ENCODE results near the gene TAB3.
"Not testable (repeated sequence)": the region's sequence is repeated elsewhere in the genome, so short reads cannot be mapped to it uniquely, and the experiment has no call there.

TAB3 gene

DNA sequence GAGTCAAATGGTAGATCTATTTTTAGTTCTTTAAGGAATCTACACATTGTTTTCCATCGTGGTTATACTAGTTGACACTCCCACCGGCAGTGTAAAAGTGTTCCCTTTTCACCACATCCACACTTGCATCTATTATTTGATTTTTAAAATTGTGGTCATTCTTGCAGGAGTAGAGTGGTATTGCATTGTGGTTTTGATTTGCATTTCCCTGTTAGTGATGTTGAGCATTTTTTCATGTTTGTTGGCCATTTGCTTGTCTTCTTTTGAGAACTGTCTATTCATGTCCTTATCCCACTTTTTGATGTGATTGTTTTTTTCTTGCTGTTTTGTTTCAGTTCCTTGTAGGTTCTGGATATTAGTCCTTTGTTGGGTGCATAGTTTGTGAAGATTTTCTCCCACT is 70.0 kb downstream of the TAB3 start:
- no peak for DNase-seq (ENCODE audit: low spot score)

GRCh38 chrX:30816079-30816478 is 73.0 kb downstream of the TAB3 start:
- DNase-seq (ENCODE audit: low spot score) = no peak

GRCh38 chrX:30814978-30815377 is 74.1 kb downstream of the TAB3 start:
- no peak for DNase-seq (ENCODE audit: low spot score)

GRCh38 chrX:30812326-30812725 is 76.7 kb downstream of the TAB3 start:
- DNase-seq (ENCODE audit: low spot score) = no peak

DNA sequence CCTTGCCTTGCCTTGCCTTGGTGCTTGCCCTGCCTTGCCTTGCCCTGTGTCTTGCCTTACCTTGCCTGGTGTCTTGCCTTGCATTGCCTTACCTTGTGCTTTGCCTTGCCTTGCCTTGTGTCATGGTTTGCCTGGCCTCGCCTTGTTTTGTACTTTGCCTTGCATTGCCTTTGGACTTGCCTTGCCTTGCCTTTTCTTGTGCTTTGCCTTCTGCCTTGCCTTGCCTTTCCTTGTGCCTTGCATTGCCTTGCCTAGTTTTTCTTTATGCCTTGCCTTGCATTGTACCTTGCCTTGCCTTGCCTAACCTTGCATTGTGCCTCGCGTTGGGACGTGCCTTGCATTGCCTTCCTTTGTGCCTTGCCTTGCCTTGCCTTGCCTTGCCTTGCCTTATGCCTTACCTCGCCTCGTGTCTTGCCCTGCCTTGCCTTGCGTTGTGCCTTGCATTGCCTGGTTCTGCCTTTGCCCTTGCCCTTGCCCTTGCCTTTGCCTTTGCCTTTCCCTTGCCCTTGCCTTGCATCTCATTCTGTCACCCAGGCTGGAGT is 82.8 kb downstream of the TAB3 start:
- no peak for DNase-seq (ENCODE audit: low spot score)

- no peak for DNase-seq (ENCODE audit: low spot score)
Observed at GRCh38 chrX:30804462-30804861, 84.6 kb downstream of the TAB3 start.

DNA sequence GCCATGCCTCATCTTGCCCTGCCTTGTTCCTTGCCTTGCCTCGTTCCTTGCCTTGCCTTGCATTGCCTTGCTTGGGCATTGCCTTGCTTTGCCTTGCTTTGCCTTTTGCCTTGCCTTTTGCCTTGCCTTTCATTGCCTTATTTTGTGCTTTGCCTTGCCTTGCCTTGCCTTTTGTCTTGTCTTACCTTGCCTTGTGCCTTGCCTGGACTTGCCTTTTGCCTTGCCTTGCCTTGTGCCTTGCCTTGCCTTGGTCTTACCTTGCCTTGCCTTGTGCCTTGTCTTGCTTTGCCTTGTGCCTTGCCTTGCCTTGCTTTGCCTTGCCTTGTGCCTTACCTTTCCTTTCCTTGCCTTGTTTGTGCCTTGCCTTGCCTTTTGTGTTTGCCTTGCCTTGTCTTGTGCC is 88.2 kb downstream of the TAB3 start:
- DNase-seq (ENCODE audit: low spot score) = no peak

DNA sequence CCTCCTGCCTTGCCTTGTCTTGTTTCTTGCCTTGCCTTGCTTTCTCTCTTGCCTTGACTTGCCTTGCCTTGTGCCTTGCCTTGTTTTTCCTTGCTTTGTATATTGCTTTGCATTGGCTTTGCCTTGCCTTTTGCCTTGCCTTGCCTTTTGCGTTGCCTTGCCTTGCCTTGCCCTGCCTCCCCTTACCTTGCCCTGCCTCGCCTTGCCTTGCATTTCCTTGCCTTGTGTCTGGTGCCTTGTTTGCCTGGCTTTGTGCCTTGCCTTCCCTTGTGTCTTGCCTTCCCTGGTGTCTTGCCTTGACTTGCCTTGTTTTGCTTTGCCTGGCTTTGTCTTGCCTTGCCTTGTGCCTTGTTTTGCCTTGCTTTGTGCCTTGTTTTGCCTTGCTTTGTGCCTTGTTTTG is 89.7 kb downstream of the TAB3 start:
- no peak for DNase-seq (ENCODE audit: low spot score)

GRCh38 chrX:30798810-30799209 is 90.2 kb downstream of the TAB3 start:
- no peak for DNase-seq (ENCODE audit: low spot score)

DNA sequence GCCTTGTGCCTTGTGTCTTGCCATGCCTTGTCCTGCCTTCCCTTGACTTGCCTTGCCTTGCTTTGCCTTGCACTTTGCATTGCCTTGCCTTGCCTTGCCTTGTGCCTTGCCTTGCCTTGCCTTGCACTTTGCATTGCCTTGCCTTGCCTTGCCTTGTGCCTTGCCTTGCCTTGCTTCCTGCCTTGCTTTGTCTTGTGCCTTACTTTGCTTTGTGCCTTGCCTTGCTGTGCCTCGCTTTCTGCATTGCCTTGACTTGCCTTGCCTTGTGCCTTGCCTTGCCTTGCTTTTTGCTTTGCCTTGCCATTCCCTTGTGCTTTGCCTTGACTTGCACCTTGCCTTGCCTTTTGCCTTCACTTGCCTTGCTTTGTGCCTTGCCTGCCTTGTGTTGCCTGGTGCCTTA is 91.8 kb downstream of the TAB3 start:
- DNase-seq (ENCODE audit: low spot score) = not testable (repeated sequence)

- DNase-seq (ENCODE audit: low spot score) = peak; percentile 32
Observed at GRCh38 chrX:30795981-30796958, 92.8 kb downstream of the TAB3 start.

- DNase-seq (ENCODE audit: low spot score) = no peak
Observed at GRCh38 chrX:30794497-30794896, 94.6 kb downstream of the TAB3 start.

DNA sequence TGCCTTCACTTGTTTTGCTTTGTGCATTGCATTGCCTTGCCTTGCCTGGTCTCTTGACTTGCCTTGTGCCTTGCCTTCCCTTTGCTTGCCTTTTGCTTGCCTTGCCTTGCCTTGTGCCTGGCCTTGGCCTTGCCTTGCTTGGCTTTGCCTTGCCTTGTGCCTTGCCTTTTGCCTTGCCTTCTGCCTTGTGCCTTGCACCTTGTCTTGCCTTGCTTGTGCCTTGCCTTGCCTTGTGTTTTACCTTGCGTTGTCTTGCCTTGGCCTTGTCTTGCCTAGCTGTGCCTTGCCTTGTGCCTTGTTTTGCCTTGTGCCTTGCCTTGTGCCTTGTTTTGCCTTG is 95.3 kb downstream of the TAB3 start:
- DNase-seq (ENCODE audit: low spot score) = no peak

DNA sequence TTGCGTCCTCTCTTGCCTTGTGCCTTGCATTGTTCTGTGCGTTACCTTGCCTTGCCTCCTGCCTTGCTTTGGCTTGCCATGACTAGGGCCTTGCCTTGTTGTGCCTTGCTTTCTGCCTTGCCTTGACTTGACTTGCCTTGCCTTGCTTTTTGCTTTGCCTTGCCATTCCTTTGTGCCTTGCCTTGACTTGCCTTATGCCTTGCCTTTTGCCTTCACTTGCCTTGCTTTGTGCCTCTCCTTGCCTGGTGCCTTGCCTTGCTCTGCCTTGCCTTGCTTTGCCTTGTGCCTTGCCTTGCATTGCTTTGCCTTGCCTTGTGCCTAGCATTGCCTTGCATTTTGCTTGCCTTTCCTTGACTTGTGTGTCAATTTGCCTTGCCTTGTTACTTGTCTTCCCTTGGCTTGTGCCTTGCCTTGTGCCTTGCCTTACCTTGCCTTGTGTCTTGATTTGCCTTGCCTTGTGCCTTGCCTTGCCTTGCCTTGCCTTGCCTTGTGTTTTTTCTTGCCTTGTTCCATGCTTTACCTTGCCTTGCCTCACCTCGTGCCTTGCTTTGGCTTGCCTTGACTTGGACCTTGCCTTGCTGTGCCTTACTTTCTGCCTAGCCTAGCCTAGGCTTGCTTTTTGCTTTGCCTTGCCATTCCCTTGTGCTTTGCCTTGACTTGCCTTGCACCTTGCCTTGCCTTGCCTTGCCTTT is 95.8 kb downstream of the TAB3 start:
- no peak for DNase-seq (ENCODE audit: low spot score)

DNA sequence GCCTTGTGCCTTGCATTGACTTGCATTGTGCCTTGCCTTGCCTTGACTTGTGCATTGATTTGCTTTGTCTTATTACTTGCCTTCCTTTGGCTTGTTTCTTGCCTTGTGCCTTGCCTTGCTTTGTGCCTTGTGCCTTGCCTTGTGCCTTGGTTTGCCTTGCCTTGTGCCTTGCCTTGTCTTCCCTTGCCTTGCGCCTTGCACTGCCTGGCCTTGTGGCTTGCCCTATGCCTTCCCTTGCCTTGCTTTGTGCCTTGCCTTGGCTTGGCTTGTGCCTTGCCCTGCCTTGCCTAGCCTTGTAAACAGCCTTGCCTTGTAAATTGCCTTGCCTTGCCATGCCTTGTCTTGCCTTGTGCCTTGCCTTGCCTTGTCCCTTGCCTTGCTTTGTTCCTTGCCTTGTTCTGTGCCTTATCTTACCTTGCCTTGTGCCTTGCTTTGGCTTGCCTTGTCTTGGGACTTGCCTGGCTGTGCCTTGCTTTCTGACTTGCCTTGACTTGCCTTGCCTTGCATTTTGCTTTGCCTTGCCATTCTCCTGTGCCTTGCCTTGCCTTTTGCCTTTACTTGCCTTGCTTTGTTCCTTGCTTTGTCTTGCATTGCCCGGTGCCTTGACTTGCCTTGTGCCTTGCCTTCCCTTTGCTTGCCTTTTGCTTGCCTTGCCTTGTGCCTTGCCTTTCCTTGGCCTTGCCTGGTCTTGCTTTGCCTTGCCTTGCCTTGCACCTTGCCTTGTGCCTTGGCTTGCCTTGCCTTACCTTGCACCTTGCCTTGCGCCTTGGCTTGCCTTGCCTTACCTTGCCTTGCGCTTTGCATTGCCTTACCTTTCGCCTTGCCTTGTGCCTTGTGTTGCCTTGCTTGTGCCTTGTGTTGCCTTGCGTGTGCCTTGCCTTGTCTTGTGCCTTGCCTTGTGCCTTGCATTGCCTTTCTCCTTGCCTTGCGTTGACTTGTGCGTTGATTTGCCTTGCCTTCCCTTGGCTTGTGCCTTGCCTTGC is 97.5 kb downstream of the TAB3 start:
- no peak for DNase-seq (ENCODE audit: low spot score)

DNA sequence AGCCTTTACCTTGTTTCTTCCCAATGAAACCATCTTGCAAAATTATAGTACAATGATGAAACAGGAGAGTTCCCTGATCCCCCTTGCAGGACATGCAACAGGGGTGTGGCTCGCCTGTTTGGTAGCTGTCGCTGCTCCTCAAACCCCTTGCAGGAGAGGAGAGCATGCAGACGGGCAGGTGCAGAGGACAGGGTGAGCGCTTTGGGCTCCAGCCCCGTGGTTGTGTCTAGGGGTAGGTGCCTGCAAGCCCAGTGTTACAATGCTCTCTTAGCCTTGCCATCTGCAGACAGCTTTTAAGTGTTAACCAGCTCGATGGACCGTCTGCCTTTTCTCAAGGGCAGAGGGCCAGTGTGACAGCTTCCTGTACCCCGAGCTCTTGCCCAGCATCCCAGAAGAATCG is 102.0 kb downstream of the TAB3 start:
- DNase-seq (ENCODE audit: low spot score) = no peak

- DNase-seq (ENCODE audit: low spot score) = no peak
Observed at GRCh38 chrX:30786374-30786773, 102.7 kb downstream of the TAB3 start.

GRCh38 chrX:30781711-30782444 is 107.2 kb downstream of the TAB3 start:
- no peak for DNase-seq (ENCODE audit: low spot score)

GRCh38 chrX:30779453-30780030 is 109.5 kb downstream of the TAB3 start:
- peak; percentile 33 for DNase-seq (ENCODE audit: low spot score)

- DNase-seq (ENCODE audit: low spot score) = no peak
Observed at GRCh38 chrX:30777575-30777974, 111.5 kb downstream of the TAB3 start.
